HG03097 (cell line): ENCODE measurements around the gene TEX30.

ENCODE experiments used
- ATAC-seq: cut with Tn5 transposase; IDR thresholded peaks from one replicate; pipeline ENCODE4 v1.9.1; 2021; ENCODE audit not compliant: unreplicated experiment, low FRiP score

Gene TEX30

DNA sequence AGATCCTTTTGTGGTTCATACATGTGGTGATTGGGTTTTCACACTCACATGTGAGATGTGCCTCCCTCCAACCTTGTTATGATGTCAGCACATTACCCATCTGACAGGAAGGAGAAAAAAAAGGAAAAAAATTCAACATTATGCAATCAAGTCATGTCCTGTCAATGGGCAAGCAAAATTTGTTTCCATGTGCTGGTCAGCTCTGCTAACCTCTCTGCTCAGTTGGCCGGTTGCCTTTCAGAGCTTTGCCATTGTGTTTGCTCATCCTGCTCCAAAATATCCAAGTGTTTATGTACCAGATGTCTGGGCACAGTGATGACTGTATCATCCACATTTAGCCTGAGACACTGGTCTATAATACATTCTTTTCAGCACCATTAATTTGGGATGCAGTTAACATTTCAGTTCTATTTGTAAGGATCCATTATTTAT lies 51.8 kb downstream of the TEX30 start:
- no peak for ATAC-seq

- ATAC-seq: no peak
These were observed 54.8 kb downstream of the TEX30 start for GRCh38 chr13:102718746-102719145.
